HepG2 (cell line): Measurements from ENCODE around the gene ANKRD27. TPM values are rescaled to one million over a fixed set of nuclear protein-coding genes. Genes with fewer than 3 reads are reported as not detected.

Experiments used
- ARID5B ChIP-seq: IDR thresholded peaks from 2 replicates; pipeline ENCODE4 v1.4.0; 2020; ENCODE audit warnings: mild to moderate bottlenecking, missing genetic modification reagents
- BCL3 ChIP-seq: sonication (generic); formaldehyde crosslinking; IDR thresholded peaks from 2 replicates; pipeline ENCODE4 v1.5.1; 2020; ENCODE audit warnings: mild to moderate bottlenecking, missing genetic modification reagents, moderate library complexity
- KAT7 ChIP-seq: IDR thresholded peaks from 2 replicates; pipeline ENCODE4 v1.6.1; 2018; ENCODE audit warnings: borderline replicate concordance, missing compliant biosample characterization
- KLF16 ChIP-seq, 2 experiments: sonication (generic) in 1 of 2; formaldehyde crosslinking in 1 of 2; IDR thresholded peaks; 2 replicates each; pipeline versions ENCODE4 v1.6.1 to v1.8.0; 2016 to 2023; ENCODE audit warnings: missing genetic modification reagents in 2 of 2, missing compliant biosample characterization in 1 of 2
- NFE2L2 ChIP-seq: fragments of 150-350 bp; IDR thresholded peaks from 2 replicates; pipeline ENCODE4 v1.6.1; 2014; ENCODE audit warnings: low read length
- PCBP1 ChIP-seq: fragments of 200-400 bp; formaldehyde crosslinking; IDR thresholded peaks from 2 replicates; pipeline ENCODE4 v1.6.1; 2017; ENCODE audit warnings: mild to moderate bottlenecking, low read depth, low read length, borderline replicate concordance
- TBL1XR1 ChIP-seq: fragments of 150-350 bp; IDR thresholded peaks from 2 replicates; pipeline ENCODE4 v1.6.1; 2014; ENCODE audit warnings: borderline replicate concordance, low read length; ENCODE audit not compliant: partially characterized antibody
- TEAD2 ChIP-seq: sonication (generic); formaldehyde crosslinking; IDR thresholded peaks from 2 replicates; pipeline ENCODE4 v1.9.0; 2021; ENCODE audit warnings: missing genetic modification reagents
- ZFX ChIP-seq: sonication (generic); formaldehyde crosslinking; IDR thresholded peaks from 2 replicates; pipeline ENCODE4 v1.4.0; 2020; ENCODE audit warnings: mild to moderate bottlenecking, low read depth, missing genetic modification reagents, moderate library complexity
- ZHX1 ChIP-seq: sonication (generic); formaldehyde crosslinking; IDR thresholded peaks from 2 replicates; pipeline ENCODE4 v1.8.1; 2022; ENCODE audit warnings: low read depth, mild to moderate bottlenecking, missing genetic modification reagents
- ZNF260 ChIP-seq: sonication (generic); formaldehyde crosslinking; IDR thresholded peaks from 2 replicates; pipeline ENCODE4 v1.4.0; 2020; ENCODE audit warnings: missing genetic modification reagents, low read depth, mild to moderate bottlenecking, borderline replicate concordance
- ZNF530 ChIP-seq: sonication (generic); formaldehyde crosslinking; IDR thresholded peaks from 2 replicates; pipeline ENCODE4 v1.5.0; 2020; ENCODE audit warnings: low read depth, mild to moderate bottlenecking, missing genetic modification reagents
- ZNF546 ChIP-seq: sonication (generic); formaldehyde crosslinking; conservative IDR thresholded peaks from 2 replicates; pipeline ENCODE4 v1.8.1; 2023; ENCODE audit warnings: mild to moderate bottlenecking, missing genetic modification reagents
- ZNF776 ChIP-seq: sonication (generic); formaldehyde crosslinking; IDR thresholded peaks from 2 replicates; pipeline ENCODE4 v1.4.0; 2020; ENCODE audit warnings: mild to moderate bottlenecking, missing genetic modification reagents
- polyA plus RNA-seq, 8 experiments: library from polyadenylated mRNA; depleted of rRNA in 3 of 8; stranded (reverse) in 7 of 8; unstranded in 1 of 8; fragments of >200 nt; fragmentation: Illumina TruSeq in 4 of 8; extraction: Trizol in 4 of 8; gene quantifications; 2 replicates each; pipeline versions ENCODE4 v1.2.1 to v1.2.3, GENCODE V29; 2011 to 2016; ENCODE audit warnings: low read depth in 4 of 8, missing spikeins in 1 of 8, mixed read lengths in 1 of 8; ENCODE audit not compliant: insufficient read depth in 1 of 8
- total RNA-seq, 5 experiments: library from RNA; depleted of rRNA; stranded (reverse); fragments of >200 nt; fragmentation: Illumina TruSeq; extraction: Trizol; gene quantifications; 2 replicates each; pipeline ENCODE4 v1.2.3, GENCODE V29; 2016; ENCODE audit warnings: low read depth in 1 of 5
- TF ChIP-seq, protein P1 (sequence below): sonication (generic); formaldehyde crosslinking; IDR thresholded peaks from 2 replicates; pipeline ENCODE4 v1.4.0; 2020; ENCODE audit warnings: missing genetic modification reagents

Gene ANKRD27
- total and polyA plus RNA-seq, 2 of the 13 experiments (the other 11 are each of a cell fraction or from before 2014, with no cell fraction given): 22.2 to 23.7 TPM

DNA sequence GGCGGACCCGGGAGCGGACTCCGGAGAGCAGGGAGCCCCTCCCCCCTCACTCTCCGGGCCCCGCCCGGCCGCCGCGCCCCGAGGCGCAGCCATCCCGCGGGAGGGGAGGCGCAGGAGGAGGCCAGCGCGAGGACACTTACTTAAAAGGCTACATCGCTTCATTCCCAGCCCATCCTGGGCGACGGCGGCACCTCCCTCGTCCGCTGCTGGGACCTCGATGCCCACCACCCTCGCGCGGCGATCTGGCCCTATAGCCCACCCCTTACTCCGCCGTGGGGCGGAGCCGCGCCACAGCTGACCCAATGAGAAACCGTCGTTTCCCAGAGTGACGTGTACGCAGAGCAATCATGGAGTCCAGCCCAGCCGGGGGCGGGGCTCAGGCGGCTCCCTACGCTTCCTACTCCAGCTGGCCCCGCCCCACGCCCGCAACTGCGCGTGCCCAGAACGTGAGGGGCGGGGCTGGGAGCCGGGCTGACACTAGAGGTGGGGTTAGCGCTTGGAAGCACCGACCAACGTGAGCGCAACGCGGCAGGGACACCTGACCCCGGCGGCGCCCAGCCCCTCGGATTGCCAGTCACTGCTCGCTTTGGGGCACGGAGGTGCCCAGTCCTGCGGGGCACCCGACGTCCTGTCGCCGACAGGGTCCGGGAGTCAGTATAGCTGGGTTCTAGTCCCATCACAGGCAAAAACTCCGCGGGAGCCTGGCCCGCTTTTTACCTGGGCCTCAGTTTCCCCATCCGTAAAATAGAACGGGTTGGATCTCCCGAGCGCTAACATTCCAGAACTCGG, at the start of gene ANKRD27 (continued):
- TF ChIP-seq, protein P1, sequence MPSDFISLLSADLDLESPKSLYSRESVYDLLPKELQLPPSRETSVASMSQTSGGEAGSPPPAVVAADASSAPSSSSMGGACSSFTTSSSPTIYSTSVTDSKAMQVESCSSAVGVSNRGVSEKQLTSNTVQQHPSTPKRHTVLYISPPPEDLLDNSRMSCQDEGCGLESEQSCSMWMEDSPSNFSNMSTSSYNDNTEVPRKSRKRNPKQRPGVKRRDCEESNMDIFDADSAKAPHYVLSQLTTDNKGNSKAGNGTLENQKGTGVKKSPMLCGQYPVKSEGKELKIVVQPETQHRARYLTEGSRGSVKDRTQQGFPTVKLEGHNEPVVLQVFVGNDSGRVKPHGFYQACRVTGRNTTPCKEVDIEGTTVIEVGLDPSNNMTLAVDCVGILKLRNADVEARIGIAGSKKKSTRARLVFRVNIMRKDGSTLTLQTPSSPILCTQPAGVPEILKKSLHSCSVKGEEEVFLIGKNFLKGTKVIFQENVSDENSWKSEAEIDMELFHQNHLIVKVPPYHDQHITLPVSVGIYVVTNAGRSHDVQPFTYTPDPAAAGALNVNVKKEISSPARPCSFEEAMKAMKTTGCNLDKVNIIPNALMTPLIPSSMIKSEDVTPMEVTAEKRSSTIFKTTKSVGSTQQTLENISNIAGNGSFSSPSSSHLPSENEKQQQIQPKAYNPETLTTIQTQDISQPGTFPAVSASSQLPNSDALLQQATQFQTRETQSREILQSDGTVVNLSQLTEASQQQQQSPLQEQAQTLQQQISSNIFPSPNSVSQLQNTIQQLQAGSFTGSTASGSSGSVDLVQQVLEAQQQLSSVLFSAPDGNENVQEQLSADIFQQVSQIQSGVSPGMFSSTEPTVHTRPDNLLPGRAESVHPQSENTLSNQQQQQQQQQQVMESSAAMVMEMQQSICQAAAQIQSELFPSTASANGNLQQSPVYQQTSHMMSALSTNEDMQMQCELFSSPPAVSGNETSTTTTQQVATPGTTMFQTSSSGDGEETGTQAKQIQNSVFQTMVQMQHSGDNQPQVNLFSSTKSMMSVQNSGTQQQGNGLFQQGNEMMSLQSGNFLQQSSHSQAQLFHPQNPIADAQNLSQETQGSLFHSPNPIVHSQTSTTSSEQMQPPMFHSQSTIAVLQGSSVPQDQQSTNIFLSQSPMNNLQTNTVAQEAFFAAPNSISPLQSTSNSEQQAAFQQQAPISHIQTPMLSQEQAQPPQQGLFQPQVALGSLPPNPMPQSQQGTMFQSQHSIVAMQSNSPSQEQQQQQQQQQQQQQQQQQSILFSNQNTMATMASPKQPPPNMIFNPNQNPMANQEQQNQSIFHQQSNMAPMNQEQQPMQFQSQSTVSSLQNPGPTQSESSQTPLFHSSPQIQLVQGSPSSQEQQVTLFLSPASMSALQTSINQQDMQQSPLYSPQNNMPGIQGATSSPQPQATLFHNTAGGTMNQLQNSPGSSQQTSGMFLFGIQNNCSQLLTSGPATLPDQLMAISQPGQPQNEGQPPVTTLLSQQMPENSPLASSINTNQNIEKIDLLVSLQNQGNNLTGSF (CRISPR knock-in tag): peak; percentile 35; the same call in 1 of the 2 replicates
- TF ChIP-seq ZFX (CRISPR knock-in tag): no peak; the same call in none of the 2 replicates
- no peak for TF ChIP-seq ZNF776 (CRISPR knock-in tag)
- TF ChIP-seq BCL3 (CRISPR knock-in tag): 0 out of 2 replicates have a peak, but pooled peaks have one; percentile 24
- TF ChIP-seq PCBP1: peak; percentile 14; the same call in 1 of the 2 replicates
- no peak; the same call in 1 of the 2 replicates for TF ChIP-seq ZNF546 (CRISPR knock-in tag)
- TF ChIP-seq KAT7 (CRISPR knock-in tag): no peak
- TF ChIP-seq KLF16 (CRISPR knock-in tag; IDR thresholded peaks at IDR 0.05): no peak; a peak in 1 of 4 replicates
- no peak for TF ChIP-seq ZNF260 (CRISPR knock-in tag)
- TF ChIP-seq TBL1XR1: no peak
- no peak for TF ChIP-seq ZHX1
- TF ChIP-seq ARID5B (CRISPR knock-in tag): no peak
- TF ChIP-seq NFE2L2: no peak
- TF ChIP-seq TEAD2: peak; percentile 32; the same call in 1 of the 2 replicates
- no peak for TF ChIP-seq ZNF530 (CRISPR knock-in tag)
